Activated gamma-delta T cell treated with anti-CD3 and anti-CD28 coated beads, Interleukin-2, amount 50 U/mL, for 16 hours (primary cell): ENCODE data around the gene POLR1A.

ENCODE experiments used
- DNase-seq: peaks from one replicate; pipeline ENCODE4 v3.0.0-alpha.2; 2020; ENCODE audit warnings: low read depth

Gene POLR1A

DNA sequence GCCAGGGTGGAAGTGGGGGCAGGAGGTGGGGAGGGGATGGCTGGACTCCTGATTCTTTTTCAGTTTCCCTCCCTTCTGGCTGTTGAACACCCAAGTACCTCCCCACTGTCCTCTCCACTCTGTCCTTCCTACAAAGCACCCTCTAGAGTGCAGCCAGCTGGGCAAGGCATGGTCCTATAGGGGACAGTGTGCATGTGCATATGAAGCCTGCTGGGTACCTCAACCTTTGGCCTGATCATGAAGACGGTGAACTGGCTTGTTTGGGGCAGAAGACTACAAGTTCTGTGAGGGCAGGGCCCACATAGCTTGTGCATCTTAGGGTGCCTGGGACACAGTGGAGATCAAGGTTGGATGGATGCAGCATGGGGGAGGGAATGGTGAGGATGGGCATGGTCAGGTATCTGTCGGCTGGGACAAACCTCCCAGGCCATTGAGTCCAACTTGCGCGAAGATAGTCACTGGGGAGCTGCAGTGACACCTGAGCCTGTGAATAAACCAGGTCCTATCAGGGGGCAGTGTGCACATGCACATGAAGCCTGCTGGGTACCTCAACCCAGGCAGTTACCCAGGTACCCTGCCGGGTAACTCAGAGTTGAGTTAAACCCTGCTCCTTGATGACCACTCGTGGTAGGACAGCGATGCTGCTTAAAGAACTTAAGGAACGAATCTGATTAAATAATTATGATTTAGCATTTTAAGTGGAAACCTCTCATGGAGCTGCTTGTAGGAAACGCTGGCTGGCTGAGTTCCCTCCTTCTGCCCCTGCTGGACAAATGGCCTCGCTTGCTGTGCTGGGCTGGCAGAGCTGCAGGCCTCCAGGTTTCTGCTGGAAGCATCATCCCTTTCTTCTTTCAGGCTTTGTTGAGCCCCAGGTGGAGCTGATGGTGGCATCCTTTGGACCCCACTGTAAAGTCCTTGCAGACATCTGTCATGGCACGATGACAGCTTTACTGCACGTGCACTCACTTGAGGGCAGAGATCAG lies 84.0 kb downstream of the POLR1A start:
- no peak for DNase-seq

DNA sequence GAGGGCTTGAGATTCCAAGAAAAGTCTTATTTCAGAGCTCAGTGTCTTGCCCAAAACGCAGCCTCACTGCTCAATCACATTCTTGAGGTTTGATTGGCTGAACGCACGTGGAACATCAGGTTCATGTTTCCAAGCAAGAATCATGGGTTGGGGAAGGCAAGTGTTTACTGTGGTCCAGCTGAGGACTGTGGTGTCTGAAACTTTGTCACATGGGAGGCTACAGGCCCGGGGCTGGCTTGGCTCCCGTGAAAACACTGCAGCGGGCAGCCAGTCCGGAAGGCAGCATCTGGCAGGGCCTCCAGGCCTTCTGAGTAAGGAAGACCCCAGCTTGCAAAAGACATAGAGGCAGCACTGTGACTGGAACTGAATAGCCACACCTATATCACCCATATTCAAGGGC lies 84.7 kb downstream of the POLR1A start:
- DNase-seq, result no peak

DNA sequence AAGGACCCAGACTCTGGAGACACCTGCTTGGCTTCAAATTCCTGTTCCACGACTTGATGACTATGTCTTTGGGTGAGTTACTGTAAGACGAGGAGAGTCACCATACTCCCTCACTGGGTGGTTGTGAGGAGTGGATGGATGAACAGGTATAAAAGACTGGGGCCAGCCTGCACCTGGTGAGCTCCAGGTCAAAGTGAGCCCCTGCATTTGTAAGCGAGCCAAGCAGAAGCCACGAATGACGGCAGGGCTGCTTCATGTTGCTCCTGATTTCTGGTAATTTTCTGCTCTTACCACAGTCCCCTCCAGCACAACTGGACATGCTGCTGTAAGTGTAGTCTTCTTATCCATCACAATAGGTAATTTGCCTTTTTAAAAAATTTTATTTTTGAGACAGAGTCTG lies 86.6 kb downstream of the POLR1A start:
- DNase-seq, result no peak

DNA sequence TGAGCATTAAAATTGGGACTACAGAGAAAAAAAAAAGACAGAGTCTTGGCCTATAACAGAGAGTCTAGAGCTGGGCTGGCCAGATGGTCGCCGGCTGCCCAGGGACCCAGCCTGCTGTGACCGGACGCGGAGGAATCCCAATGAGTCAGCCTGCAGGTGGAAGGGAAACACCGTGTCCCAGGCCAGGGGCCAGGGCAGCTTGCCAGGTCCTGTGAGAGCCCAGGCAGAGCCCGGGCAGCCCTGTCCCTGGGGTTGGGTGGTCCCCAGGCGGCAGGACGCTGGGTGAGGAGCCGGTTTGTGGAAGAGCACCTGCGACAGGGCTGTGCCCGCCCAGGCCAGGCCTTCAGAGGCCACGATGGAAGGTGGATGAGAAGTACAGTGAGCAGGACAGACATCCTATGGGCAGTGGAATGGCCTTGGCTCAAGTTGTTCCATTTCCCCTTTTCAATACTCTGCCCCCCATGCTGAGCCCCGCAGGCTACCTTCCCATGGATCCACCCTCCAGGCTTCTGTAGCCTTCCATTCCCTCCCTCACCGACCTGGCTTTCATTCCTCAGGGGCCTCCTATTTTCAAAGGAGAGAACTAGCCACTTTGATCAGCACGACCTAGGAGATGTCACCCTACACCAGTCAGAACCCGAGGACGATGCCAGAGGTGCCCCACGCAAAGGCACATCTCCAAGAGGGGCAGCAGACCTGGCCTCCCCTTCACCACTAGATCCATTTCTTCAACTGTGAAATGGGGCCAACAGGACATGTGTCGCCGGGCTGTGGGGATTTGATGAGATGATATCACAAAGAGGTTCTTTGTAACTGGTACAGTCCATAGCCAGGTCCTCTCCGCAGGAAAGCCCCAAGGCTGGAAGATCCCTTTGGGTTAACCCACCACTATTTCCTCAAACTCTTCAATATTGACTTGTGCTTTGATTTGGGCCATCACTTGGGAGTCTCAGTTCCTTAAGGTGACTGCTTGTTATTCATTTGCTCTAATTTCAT lies 87.5 kb downstream of the POLR1A start:
- no peak for DNase-seq

DNA sequence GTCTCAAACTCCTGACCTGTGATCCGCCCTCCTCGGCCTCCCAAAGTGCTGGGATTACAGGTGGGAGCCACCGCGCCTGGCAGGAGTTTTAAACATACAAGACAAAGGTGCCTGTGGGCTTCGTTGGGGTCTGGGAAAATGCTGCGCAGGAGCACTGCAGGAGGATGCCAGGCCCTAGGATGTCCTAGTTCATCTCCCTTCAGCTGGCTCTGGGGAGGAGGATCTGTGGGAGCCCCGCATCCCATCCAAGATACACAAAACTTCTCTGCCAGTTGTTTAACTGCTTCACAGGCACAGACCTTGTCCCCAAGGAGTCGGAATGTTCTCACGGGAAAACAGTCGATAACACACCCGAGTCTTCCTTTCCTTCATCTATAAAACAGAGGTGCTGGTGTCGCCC lies 89.1 kb downstream of the POLR1A start:
- no peak for DNase-seq

DNA sequence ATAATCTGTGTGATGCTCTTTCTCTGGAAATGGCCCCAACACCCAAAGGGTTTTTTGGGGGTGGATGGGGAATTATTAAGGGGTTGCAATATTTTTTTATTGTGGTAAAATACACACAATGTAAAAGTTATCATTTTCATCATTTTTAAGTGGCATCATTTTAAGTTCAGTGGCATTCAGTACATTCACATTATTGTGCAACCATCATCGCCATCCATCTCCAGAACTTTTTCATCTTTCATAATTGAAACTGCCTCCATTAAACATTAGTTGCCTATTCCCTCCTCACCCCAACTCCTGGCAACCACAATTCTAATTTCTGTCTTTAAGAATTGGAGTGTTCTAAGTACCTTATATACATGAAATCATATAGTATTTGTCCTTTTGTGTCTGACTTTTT lies 90.0 kb downstream of the POLR1A start:
- DNase-seq, result no peak

DNA sequence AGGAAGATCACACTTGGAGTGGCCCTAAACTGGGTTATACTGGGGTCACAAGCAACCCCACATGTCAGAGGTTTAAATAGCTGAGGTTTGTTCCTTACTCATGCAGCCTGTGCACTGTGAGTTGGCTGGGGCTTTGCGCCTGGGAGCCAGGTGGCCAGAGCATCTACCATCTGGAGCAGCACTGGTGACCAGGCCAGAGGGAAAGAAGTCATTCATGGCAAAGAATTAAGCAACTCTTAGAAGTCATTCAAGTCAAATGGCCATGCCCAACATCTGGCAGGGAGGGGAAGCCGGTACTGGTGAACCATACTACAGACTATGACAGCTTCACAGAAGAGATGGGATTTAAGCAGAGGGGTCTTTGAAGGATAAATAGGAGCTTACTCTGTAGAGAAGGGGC lies 90.7 kb downstream of the POLR1A start:
- no peak for DNase-seq

DNA sequence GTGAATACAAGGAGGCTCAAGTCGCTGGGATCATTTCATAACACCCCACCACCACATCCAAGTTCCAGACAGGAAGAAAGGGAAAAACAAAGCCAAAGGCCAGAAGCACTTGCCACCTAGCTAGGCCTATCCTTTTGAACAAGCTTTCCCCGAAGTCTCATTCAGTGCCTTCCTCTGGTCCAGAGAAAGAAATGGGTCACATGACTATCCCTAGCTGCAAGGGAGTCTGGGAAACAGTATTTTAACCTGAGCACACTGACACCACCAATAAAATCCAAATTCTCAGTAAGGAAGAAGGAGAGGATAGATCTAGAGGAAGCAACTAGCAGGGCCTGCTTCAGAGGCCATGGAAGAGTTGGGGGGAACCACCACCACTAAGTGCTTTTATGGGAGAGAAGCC lies 91.2 kb downstream of the POLR1A start:
- DNase-seq, result no peak

DNA sequence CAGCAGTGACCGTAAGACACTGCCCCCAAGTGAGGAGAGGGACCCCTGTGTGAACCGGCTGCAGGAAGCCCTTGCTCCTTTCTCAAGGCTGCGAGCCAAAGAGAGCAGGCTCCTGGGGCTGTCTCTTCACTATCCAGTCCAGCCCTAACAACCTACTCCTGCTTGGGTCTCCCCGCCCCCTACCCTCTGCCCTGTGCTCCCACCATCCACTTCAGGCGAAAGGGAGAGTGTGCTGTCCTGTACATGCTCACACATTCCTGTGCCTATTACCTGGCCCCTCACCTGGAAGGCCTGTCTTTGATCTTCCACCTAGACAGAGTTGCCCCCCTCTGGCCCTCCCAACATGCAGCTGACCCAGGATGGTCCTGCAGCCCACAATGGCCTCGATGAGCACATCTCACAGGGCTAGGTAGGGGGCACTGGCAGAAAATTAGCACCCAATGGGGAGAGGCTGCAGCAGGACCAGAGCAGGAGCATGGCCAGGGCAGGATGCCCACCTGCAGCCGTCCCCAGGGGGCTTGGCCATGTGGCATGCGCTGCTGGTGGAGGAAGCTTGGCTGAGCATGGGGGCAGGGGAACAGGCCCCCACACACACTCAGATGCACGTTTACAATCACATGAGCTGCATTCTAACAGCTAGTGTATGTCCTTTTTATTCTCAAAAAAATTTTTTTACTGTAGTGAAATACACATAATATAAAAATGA lies 93.5 kb downstream of the POLR1A start:
- DNase-seq, result no peak

DNA sequence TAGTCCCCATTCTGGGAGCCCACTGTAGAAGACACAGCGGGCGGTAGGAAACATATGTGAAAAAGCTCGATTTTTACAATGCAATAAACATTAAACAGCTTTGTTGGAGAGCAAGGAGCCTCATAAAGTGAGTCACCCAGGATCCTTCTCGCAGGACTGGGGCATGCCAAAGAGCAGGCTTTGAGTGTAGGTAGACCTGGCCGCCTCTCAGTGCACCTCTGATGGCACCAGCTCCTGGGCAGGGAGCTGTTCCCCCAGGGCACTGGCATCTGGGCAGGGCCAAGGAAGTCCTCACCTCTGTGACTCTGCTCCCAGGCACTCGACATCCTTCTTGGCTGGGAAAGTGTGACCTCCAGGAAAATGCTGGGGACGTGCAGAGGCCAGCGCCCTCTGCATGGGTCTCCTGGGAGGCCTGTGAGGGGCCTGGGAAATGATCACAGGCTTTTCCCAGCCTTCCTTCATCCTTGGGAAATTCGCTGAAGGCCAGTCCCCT lies 94.2 kb downstream of the POLR1A start:
- no peak for DNase-seq

DNA sequence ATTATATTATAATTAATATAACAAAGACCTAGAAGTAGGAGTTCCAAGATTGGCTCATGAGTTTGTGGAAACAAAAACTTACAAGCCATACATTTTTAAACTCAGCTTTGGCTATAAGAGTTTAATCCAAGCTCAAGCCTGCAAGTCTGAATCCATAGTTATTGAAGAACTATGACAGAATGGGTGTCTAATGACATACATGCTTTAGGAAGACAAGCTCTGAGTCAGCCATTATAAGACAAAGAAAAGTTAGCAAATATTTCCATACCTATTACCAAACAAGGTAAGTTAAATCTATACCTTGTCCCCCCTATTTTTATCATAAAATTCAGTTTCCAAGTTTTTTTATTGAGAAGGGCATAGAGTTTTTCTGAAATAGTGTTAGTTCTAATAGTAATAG lies 95.6 kb downstream of the POLR1A start:
- no peak for DNase-seq

DNA sequence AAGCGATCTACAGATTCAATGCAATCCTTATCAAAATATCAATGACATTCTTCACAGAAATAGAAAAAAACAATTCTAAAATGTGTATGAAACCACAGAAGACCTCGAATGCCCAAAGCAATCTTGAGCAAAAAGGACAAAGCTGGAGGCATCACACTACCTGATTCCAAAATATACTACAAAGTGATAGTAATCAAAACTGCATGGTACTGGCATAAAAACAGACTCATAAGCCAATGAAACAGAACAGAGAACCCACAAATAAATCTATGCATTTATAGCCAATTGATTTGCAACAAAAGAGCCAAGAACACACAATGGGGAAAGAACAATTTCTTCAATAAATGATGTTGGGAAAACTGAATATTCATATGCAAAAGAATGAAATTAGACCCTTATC lies 99.2 kb downstream of the POLR1A start:
- DNase-seq, result no peak

DNA sequence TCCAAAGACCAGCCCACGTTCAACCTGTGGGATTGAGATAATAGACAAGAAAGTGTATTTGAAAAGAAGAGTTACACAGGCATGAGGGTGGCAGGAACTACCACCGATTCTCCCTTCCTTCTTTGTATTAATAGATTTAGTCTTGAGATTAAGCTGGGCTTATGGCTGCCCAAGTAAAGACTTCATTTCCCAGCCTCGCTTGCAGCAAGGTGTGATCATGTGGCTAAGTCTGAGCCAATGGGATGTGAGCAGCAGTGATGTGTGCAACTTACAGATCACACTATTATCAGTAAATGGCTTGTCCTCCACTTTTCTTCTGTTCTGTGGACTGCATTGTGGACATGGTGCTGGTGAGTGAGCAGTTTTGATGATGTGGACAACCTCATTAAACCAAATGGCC lies 101.7 kb downstream of the POLR1A start:
- no peak for DNase-seq

DNA sequence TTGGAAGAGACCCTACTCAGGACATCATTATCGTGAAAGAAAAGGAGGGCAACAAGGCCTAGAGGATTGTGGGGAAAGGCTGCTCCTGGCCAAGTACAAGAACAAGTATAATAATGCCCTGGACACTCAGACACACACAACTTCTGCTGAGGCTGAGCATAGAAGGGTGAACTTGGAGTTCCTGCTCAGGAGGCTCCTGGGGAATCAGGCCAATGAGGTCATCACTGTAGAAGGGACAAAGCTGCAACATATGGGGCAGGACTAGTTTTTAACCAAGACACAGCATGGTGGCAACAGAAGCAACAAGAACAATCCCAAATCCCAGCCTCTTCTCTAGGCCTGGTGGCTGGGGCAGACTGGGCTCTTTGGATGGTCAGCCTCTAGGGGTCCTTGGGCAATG lies 102.6 kb downstream of the POLR1A start:
- no peak for DNase-seq

DNA sequence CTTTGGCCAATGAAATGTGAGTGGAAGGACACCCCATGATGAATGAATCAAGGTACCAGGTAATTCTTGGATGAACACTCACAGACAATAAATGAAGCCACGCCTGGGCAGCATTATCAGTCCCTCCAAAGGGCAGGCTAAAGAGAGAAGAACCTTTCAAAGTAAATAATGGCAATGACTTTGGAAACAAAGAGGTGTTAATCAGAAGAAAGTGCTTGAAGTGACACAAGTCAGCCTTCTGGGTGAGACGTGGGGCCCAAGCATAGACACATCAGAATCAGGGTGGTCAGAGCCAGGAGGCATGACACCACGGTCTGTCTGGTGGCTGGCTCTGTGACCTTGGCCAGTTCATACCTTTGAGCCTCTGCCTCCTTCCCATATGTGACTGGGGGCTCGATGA lies 103.3 kb downstream of the POLR1A start:
- DNase-seq, result no peak

DNA sequence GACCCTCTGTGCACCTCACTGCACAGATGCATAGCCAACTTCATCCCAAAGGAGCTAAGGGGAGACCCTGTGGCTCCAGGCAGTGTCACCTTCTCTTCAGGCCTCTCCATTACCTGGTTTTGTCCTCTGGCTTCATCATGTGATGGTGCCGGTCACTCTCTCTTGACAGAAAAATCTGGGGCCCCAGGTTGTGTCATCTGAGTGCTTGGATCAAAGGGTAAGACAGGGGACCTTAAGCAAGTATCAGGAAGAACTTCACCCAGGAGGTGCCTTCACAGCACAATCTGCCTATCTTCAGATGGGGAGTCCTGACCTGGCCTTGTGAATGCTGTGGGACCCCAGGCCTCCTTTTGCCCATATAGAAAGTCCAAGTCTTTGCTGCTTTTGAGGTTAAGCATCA lies 104.4 kb downstream of the POLR1A start:
- no peak for DNase-seq

DNA sequence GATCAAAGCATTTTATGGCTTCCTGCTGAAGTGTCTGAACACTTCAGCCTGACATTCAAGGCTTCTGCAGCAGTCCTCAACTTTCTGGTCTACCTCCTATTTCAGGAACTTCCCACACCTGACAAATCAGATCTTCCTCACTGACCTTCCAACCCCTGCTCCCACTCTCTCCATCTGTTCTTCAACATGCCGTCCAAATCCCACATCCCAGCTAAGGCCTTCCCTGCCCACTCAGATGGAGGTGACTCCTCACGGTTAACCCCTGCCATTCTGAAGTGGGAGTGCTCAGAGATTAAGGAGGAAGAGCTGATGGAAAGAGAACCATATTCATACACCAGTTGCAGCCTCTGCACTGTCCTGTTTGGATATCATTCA lies 104.8 kb downstream of the POLR1A start:
- no peak for DNase-seq

DNA sequence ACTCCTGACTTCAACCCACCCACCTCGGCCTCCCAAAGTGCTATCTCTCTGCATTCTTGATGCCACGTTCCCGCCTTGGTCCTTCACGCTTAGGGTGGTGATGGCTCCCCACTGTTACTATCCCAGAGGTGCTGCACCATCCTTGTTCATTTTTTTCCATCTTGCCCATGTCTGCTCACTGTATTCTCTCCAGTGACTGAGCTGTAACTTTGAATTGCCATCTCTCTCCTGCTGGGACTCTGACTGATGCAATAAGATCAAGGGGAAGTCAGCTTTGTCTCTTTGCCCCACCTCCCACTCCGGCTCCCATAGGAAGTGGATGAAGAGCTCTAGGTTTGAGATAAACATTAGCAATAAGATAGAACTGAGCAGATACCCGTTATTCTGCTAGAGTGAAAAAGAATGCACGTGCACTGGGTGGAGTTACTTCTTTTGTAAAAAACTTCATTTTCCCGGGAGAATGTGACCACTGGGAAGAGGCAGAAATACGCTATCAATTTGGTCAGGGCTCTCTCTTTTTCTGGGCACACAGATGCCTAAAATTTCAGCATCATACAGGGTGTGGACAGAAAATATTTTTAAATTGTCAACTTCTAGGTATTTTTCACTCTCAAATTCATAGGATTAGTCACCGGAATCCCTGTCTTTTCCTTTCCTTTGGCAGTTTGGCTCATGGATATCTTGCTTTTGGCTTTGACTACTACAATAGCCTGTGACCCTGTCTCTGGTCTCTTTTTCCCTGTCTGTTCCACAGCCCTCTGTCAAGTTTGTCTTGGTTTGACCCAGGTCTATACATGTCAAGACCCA lies 105.4 kb downstream of the POLR1A start:
- no peak for DNase-seq

DNA sequence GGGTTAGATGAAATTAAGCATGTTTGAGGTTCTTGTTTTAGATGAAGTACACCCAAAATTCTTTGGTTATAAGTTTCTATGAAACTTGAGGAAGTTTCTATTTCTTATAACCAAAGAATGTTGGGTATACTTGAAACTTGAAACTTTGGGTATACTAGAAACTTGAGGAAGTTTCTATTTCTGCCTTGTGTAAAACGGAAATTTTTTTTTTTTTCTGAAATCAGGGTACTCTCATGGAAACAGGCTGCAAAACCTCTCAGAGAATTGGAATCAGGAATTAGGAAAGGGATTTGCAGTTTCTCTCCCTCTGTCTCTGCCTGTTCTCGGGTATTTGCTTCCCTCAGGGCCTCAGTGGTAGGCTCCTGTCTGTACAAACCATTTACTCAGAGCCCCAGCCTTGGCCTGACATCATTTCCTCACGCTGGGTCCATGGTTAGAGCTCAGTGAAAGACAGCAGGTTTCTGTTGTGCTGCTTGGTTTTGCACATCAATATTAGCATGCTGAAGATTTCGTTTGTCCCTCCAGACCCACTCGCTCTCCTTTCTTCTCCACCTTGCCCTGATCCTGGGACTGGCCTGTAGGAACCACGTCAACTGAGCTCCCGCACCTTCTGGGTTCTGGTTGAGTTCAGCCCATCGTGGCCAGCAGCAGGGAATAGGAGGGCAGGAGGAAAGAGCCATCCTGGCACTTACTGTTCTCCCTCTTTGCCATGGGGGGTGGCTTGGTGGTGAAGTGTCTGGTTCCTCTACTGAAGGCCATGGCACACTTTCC lies 106.4 kb downstream of the POLR1A start:
- no peak for DNase-seq
